Cardiac fibroblast (primary cell): ENCODE data around the gene LAMA1.

Source experiments
- DNase-seq, 2 donors: peaks; one replicate each; pipeline versions ENCODE4 v3.0.0 to v3.0.0-alpha.2; 2010; ENCODE audit warnings: low read depth in 2 of 2
- H3K4me3 ChIP-seq, 2 donors: replicated peaks in 1 of 2; 1 replicate in 1 of 2; 2 replicates in 1 of 2; pipeline ENCODE4 v1.5.1; 2011; ENCODE audit warnings: low read depth in 2 of 2, low read length in 2 of 2, mild to moderate bottlenecking in 2 of 2, moderate library complexity in 1 of 2
- CTCF ChIP-seq: IDR thresholded peaks from one replicate; pipeline ENCODE4 v1.5.1; 2011; ENCODE audit warnings: low read depth, mild to moderate bottlenecking, low read length, inconsistent platforms

The LAMA1 gene

GRCh38 chr18:7037470-7037869, 80.1 kb downstream of the LAMA1 start:
- TF ChIP-seq CTCF: no peak
- H3K4me3 ChIP-seq: no peak overlapping the region

GRCh38 chr18:7035807-7036206, 81.8 kb downstream of the LAMA1 start:
- TF ChIP-seq CTCF: no peak
- H3K4me3 ChIP-seq: no peak overlapping the region
- DNase-seq: no peak

More at GRCh38 chr18:7037470-7037869, 80.1 kb downstream of the LAMA1 start:
- DNase-seq: no peak

- TF ChIP-seq CTCF: no peak
- H3K4me3 ChIP-seq: no peak overlapping the region
- DNase-seq: no peak
Measured at GRCh38 chr18:7034924-7035323, 82.7 kb downstream of the LAMA1 start.

- no peak overlapping the region for H3K4me3 ChIP-seq
- no peak for TF ChIP-seq CTCF
- no peak for DNase-seq
Measured at GRCh38 chr18:7032537-7032936, 85.1 kb downstream of the LAMA1 start.

GRCh38 chr18:7028625-7029024, 89.0 kb downstream of the LAMA1 start:
- TF ChIP-seq CTCF: no peak
- DNase-seq: no peak
- H3K4me3 ChIP-seq: no peak overlapping the region

GRCh38 chr18:7025194-7025593, 92.4 kb downstream of the LAMA1 start:
- DNase-seq: no peak
- no peak for TF ChIP-seq CTCF
- no peak overlapping the region for H3K4me3 ChIP-seq

- no peak overlapping the region for H3K4me3 ChIP-seq
- DNase-seq: no peak
- TF ChIP-seq CTCF: no peak
Measured at GRCh38 chr18:7023581-7023980, 94.0 kb downstream of the LAMA1 start.
